NCI-H2227 (cell line): ENCODE measurements around the gene PRSS22.

Experiments
- DNase-seq: peaks from one replicate; lab custom pipeline; 2025; ENCODE audit not compliant: unreplicated experiment; lab: John Stamatoyannopoulos, UW

The PRSS22 gene

DNA sequence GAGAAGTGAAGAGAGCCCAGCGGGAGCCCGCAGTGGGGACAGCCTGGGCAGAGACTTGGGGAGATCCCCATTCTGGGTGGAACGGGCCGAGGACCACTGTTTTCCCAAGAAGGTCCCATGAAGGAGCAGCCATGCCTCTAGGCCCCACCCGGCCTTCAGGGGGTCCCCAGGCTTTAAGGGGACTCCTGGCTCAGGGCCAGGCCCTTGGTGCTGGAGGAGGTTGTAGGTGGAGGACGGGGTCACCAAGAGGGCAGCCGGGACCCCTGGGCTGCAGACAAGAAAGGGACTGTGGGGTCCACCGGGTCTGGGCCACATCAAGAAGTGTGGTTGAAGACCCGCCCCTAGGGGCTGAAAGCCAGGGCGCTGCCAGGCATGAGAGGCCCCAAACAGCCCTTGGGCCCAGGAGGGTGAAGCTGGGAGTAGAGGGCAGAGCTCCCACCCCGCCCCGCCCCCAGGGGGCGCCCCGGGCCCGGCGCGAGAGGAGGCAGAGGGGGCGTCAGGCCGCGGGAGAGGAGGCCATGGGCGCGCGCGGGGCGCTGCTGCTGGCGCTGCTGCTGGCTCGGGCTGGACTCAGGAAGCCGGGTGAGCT, 41.1 kb downstream of the PRSS22 start, which contains the start of gene PRSS21:
Gene PRSS21, plus strand, starts transcription at position 487 of the 589 bp plus-strand sequence. Its CDS starts 32 bp downstream, at position 519.
- DNase-seq = no peak

- DNase-seq = no peak
Measured at GRCh38 chr16:2815299-2815771, 42.6 kb downstream of the PRSS22 start.

DNA sequence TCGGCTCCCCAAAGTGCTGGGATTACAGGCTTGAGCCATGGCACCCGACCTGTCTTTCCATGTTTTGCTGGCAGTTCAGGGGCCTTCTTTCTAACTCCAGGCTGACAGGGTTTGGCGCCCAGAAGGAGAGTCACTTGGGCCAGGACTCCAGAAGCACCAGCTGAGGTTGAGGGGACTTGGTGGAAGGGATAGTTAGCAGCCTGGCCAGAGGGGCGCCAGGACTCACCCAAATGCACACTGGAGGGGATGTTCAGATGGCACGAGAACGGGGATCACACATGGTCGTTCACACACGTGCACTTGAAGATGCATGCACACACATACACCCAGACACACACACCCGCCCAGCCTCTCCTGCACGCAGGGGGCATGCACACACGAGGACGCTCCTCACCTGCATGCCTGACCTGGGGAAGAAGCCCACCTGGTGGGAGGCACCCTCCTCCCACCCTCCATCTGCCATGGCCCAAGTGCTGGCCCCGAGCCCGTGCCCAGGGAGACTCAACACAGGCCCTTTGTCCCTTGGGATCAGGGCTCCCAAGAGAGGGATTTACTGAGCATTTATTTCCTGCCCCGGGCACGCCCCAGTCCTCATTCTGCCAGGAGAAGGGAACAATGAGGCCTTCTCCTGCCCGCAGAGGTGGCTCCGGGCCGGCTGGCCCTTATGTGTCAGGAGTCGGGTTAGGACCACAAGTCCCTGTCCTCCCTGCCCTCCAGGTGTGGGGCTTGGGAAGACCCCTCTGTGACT, 43.2 kb downstream of the PRSS22 start:
- DNase-seq = no peak

DNA sequence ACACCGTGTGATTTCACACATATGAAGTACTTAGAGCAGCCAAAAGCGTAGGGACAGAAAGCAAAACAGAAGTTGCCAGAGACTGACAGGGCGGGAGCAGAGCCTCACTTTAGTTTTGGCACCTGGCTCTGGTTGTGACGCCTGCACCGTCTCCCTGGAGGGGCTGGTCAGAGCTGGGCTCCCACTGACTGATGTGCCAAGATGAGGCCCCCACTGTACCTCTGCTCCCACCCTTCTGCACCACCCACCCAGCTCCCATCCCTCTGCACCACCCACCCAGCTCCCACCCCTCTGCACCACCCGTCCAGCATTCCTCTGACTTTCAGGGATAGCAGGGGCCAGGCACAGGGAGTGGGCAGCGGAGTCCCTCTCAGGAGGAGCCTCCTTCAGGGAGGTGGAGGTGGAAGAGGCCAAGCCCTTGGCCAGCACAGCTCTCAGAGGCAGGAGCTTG, 44.2 kb downstream of the PRSS22 start:
- DNase-seq = no peak

- no peak for DNase-seq
Measured at GRCh38 chr16:2811703-2812471, 46.1 kb downstream of the PRSS22 start.

DNA sequence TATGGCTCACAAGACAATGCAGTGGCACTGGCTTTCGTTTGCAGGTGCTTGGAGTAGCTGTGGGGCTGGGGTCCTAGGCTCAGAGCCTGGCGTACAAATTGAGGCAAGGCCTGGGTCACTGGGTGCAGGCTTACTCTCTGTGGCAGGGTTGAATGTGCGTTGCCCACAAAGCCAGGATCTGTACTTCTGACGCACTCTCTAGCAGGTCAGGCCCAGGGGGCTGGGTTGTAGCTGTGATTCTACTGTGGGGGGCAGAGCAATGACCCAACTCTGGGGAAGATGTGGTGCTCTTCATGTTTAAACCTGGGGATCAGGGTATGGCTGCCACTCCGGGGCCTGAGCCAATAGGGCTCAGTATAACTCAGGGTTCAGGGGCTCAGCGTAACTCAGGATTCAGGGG, 47.3 kb downstream of the PRSS22 start:
- DNase-seq = no peak

DNA sequence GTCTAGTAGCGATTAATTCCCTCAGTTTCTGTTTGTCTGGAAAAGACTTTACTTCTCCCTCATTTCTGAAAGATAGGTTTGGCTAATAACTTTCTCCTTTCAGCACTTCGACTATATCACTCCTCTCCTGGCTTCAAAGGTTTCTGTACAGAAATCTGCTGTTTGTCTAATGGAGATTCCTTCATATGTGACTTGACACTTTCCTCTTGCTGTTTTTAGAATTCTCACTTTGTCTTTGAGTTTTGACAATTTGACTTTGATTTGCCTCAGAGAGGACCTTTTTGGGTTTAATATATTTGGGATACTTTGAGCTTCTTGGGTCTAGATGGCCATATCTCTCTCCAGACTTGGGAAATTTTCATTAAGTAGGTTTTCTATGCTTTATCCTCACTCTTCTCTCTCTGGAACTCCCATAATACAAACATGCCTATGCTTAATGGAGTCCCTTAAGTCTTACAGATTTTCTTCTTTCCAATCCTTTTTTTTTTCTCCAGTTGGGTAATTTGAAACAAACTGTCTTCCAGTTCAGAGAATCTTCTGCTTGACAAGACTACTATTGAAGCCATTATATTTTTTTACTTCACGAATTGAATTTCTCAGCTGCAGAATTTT, 48.7 kb downstream of the PRSS22 start:
- DNase-seq = no peak

GRCh38 chr16:2808181-2808580, 49.8 kb downstream of the PRSS22 start:
- DNase-seq = no peak

GRCh38 chr16:2806286-2806685, 51.7 kb downstream of the PRSS22 start:
- no peak for DNase-seq

- no peak for DNase-seq
Measured at GRCh38 chr16:2804728-2805127, 53.2 kb downstream of the PRSS22 start.

DNA sequence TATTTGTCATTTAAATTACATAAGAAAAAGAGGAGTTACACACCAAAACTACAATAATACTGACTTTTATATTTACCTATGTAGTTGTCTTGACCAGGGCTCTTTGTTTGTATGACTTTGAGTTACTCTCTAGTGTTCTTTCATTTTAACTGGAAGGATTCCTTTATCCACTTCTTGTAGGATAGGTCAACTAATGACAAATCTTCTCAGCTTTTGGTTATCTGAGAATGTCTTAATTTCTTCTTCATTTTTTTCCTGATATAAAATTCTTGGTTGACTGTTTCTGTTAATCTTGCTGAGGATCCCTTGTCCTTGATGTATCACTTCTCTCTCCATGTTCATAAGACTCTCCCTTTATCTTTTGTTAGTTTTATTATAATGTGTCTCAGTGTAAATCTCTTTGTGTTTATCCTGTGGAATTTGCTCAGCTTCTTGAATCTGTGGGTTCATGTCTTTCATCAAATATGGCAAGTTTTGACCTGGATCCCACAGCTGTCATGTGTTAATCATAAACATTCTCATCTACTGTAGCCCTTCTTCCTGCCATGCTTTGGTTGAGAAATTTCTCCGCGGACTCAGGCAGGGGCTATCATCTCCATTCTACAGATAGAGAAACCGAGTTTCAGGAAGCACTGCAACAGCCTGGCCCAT, 54.3 kb downstream of the PRSS22 start:
- no peak for DNase-seq
